Left ventricle myocardium superior (tissue), 1 donor: Measurements from ENCODE around the gene APOBEC3C. TPM values are rescaled to one million over a fixed set of nuclear protein-coding genes. Genes with fewer than 3 reads are reported as not detected.
A peak's percentile ranks its signal among the peaks of the same experiment; 100 is the strongest.
"Not testable (repeated sequence)": the region's sequence is repeated elsewhere in the genome, so short reads cannot be mapped to it uniquely, and the experiment has no call there.

Experiments used
- ATAC-seq: fragments of 200-7000 bp; cut with Tn5 transposase; one replicate; pipeline ENCODE4 v1.9.1; 2020; ENCODE audit warnings: mild to moderate bottlenecking, moderate library complexity
- DNase-seq: peaks from one replicate; pipeline ENCODE4 v3.0.0-alpha.2; 2020
- intact Hi-C: fragments of 100-400 bp; cut with micrococcal nuclease; formaldehyde crosslinking; loops from one replicate; pipeline ENCODE4 v1.11.0; 2022
- total RNA-seq: library from RNA; stranded (reverse); fragmentation: NEBNext Ultra II Directional; extraction: Animal tissue kit (Norgen Biotek cat#: 25700); gene quantifications from one replicate; pipeline ENCODE4 v1.2.1, GENCODE V29; 2021
- donor health status: DM: no; HTN: yes; CAD: no; lungs with severe emphysema.

APOBEC3C gene
- total RNA-seq, 1 donor from 2014 or later: 31.1 TPM

DNA sequence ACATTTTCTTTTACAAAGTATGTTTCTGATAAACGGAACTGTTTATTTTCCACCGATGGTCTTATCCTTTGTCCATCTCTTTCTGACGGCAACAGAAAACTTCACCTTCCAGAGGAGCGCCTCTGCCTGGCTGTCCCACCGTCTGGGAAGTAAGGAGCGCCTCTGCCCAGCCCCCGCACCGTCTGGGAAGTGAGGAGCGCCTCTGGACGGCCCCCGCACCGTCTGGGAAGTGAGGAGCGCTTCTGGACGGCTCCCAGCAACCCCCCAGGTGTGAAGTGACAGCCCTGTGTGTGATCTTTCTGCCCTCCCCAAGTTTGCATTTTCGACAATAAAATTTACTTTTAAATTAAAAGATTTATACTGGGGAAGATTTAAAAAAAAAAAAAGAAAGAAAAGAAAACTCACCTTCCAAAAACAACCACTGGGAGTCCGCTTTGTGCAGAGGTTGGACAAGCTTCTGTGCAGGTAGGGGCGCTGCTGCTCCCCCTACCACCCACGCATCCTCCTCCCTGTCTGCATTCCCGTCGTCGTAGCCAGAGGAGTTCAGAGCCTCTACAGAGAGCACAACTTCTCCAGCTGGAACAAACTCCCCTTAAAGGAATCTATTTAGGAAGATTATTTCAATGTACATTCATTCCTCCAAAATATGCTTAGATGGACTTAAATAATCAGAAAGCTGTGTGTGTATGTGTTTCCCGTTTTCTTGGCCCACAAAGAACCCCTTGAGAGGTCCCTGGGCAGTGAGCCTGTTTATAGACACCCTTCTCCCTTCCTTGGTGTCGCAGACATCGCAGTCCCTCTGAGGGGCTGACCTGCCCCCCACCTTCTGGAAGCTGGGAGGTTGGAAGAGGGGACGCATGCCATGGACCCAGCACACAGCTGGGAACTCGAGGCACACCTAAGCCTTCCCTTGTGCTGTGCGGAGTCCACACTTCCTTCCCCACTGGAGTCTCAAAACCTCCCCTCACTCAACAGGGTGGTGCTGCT is 32.8 kb upstream of the APOBEC3C start:
- intact Hi-C loops: no loop called here
- ATAC-seq: peak; percentile 61
- DNase-seq: no peak

DNA sequence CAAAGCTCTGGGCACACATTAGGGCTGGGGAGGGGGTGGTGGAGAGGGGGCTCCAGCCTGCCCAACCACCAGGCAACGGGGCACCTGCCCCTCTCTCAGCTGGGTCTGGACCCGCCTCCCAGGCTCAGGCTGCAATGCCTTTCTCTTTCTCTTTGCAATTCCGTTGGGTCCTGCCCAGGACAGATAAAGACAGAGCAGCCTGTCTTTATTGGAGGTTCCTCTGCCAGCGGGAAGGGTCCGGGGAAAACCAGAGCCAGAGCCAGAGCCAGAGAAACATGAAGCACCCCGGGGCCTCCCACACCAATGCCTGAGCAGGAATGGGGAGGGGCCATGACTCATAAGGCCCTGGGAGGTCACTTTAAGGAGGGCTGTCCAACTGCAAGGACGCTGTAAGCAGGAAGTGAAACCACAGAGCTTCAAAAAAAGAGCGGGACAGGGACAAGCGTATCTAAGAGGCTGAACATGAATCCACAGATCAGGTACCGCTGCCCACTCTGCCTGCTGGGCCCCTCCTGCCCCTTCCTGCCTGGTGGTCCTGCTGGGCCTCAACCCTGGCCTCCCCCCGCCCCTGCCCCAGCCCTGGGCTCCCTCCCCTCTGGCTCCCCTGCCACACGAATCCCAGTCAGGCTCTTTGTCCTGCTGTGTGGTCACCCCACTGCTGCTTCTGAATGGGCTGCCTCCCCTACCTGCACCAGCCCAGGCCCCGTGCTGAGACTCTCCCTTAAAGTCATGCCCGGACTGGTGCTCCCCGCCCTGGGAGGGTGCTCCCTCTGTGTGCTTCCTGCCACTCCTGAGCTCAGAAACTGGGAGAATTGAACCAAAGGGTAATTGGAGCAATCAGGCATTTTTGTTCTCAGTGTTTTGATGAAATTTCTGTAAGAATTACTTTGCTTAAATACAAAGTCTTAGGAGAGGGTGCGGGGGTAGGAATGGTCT is 31.8 kb upstream of the APOBEC3C start, which contains the start of gene APOBEC3B:
APOBEC3B (plus strand) TSS at position 356 of the 936 bp plus-strand sequence; CDS start at position 463, 107 bp downstream.
- ATAC-seq (peak; percentile 99), DNase-seq (peak; percentile 66)
- intact Hi-C loops: no loop called here

DNA sequence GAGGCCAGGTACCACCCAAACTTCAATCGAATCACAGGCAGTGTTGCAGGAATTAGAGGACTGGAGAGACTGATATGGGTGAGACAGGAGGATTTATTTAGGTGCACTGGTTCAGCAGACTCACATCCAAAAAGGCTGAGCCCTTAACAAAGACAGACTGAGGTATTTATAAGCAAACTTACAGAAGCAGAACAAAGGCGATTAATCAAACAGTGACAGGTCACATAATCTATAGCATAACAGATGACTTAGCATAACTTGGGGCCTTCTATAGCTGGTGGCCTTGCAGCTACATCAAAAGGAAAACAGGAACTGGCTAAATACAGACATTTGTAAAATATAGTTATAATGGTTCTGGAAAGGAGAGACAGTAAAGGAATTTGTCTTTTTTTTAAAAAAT is 29.8 kb upstream of the APOBEC3C start:
- DNase-seq: no peak
- ATAC-seq: no peak
- intact Hi-C loops: no loop called here

DNA sequence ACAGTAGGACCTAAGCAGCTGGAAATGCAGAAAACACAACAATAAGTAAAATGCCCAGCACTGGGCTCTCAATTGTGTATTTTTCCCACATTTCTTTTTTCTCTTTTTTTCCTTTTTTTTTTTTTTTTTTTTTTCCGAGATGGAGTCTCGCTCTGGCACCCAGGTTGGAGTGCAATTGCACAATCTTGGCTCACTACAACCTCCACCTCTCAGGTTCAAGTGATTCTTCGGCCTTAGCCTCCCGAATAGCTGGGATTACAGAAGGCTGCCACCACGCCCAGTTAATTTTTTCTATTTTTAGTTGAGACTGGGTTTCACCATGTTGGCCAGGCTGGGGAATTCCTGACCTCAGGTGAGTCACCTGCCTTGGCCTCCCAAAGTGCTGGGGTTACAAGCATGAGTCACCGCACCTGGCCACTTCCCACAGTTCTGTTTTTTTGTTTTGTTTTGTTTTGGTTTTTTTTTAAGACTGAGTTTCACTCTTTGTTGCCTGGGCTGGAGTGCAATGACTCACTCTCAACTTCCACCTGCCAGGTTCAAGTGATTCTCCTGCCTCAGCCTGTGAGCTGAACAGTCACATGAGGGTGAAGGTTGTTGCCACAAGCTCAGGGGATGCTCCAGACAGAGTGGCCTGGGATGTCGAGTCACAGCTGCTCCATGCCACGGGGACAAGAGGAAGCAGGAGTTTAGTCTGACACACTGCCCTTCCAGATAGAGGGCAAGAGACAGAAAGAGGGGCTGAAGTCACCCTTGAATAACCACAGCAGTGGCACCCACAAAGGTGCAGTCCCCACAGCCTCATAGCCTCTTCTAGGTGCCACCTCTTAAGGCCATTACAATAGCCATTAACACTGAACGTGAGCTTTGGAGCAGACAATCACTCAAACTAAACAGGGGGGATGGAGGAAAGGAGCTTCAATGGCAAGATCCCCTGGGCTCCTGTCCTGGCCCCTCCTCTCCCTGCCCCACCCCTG is 29.0 kb upstream of the APOBEC3C start:
- intact Hi-C loops, DNase-seq, ATAC-seq: not testable (repeated sequence)

DNA sequence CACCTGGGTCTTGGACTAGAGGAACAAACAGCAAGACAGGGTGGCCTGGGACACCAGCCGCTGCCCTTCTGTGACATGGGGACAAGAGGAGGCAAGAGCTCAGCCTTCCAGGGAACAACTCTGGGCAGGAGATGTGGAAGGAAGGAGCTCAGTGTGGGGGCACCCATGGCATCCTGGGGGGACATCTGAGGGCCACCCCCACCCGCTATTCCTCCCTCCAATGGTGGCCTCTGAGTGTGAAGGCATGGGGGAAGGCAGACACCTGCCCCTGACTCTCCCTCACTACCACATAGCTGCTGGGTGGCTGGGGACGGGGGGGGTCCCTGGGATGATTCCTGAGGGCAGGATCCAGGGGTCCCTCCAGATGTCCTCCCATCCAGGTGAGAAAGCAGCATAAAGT is 27.4 kb upstream of the APOBEC3C start:
- DNase-seq (no peak), ATAC-seq (no peak)
- intact Hi-C loops: no loop called here

DNA sequence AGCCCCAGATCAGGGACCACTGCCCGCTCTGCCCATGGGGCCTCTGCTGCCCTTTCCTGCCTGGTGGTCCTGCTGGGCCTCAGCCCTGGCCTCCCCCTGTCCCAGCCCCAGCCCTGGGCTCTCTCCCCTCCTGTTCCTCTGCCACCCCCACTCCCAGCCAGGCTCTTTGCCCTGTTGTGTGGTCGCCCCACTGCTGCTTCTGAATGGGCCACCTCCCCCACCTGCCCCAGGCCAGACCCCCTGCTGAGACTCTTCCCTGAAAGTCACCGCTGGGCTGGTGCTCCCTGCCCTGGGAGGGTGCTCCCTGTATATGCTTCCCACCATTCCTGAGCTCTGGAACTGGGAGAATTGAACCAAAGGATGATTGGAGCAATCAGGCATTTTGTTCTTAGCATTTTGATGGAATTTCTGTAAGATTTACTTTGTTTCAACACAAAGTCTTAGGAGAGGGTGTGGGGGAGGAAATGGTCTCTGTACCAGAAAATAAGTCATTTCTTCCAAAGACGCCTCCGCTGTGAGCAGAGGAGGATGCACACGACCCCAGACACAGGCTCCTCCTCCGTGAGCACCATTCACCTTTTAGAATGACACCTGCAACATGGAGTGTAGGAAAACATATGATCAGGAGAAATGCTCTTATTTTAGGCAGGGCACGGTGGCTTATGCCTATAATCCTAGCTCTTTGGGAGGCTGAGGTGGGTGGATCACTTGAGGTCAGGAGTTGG is 26.7 kb upstream of the APOBEC3C start:
- DNase-seq (no peak), ATAC-seq (no peak)
- intact Hi-C loops: no loop called here

DNA sequence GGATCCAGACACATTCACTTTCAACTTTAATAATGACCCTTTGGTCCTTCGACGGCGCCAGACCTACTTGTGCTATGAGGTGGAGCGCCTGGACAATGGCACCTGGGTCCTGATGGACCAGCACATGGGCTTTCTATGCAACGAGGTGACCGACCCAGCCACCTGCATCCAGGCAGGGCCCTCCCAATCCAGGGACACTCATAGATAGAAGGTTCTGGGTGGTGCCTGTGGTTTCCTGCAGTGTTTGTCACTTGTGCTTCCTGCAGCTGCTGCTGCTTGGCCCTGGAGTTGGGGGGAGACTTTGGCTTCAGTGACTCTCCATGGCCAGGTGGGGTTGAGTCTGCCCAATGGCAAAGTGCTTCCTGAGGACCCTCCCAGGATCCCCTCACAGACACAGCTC is 24.6 kb upstream of the APOBEC3C start:
- intact Hi-C loops: no loop called here
- DNase-seq: no peak
- ATAC-seq: no peak

DNA sequence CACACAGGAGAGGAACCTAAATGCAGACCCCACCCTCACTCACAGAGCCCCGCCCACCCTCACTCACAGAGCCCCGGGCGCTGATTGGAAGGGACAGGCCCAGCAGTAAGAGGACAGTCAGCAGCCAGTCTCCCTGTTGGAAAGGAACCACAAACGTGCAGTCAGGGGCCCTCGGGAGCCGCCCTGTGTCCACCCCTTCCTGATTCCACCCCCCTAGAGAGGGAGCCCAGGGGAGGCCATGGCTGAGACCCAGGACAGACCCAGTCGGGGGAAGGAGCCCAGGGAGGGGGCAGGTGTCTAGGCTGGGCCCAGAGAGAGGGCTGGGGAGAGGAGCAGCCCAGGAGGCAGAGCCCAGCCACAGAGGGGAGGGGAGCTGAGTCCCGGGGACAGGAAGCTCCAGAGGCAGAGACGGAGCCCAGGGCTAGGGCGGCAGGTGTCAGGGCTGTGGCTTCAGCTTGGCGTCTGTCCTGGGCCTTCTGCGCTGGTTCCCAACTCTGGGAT is 21.1 kb upstream of the APOBEC3C start:
- peak; percentile 39 for DNase-seq
- ATAC-seq: peak; percentile 88
- intact Hi-C loops: not testable (repeated sequence)

DNA sequence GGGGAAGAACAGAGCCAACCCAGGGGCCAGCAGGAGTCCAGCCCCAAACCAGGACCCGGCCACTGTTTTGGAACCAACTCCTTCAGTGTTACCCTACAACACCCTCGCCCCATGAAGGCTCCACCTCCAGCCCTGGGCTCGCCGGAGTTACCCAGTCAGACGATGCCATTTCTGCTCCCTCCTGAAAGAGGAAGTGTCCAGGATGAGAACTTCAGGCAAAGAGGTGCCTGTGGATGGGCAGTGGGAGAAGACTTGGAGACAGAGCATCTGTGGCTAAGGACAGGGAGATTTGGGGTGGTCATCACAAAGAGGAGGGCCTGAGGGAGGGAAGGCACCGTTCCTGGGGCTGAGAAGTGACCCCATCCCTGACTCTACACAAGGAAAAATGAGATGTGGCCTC is 18.0 kb upstream of the APOBEC3C start:
- no peak for DNase-seq
- intact Hi-C loops: no loop called here
- no peak for ATAC-seq

DNA sequence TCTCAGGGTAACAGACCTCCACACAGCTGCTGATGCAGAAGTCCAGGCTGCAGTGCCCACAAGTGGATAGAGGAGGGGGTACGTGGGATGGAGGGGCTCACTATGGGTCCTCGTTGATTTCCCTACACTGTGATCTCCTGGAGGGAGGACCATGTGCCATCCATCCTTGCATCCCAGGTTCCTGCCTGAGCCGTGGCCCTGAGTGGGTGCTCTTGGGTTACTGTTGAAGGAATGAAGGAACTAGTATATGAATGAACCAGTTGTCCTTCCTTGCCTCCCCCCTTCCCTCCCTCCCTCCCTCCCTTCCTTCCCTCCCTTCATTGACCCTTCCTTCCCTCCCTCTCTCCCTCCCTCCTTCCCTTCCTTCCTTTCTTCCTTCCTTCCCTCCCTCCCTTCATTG is 16.5 kb upstream of the APOBEC3C start:
- no peak for ATAC-seq
- intact Hi-C loops: no loop called here
- DNase-seq: no peak

DNA sequence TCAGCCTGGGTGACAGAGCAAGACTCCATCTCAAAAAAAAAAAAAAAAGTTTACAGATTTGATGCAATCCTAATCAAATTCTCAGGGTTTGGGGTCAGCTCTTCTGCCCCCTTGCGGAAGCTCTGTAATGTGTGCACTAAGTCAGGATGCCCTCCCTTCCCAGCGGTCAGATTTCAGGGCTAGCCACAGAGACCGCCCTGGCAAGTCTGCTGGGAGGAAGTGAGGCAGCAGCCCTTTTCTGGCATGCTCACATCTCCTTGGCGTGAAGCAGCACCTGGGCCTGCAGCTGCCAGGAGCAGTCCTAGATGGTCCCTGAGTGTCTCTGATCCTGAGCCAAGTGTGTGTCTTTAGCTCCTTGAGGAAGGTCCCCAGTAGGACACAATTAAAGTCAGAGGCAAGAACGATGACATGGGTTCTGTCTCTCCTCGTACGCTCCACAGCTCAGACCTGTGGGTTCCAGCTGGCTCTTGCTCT is 10.9 kb upstream of the APOBEC3C start:
- ATAC-seq (peak; percentile 95), DNase-seq (peak; percentile 71)
- intact Hi-C loops: no loop called here

DNA sequence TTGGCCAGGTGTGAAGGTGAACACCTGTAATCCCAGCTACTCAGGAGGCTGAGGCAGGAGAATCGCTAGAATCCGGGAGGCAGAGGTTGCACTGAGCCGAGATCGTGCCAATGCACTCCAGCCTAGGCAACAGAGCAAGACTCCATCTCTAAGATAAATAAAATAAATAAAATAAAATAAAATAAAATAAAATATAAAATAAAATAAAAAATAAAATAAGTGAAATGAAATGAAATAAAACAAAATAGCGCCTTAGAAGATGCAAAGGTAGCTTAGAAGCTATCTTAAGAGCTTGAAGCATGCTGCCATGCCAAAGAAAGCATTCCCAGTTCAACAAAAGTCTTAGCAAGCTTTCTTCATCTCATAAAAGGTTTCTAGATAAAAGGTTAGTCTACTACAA is 6.9 kb upstream of the APOBEC3C start:
- DNase-seq: no peak
- intact Hi-C loops: no loop called here
- ATAC-seq: no peak

DNA sequence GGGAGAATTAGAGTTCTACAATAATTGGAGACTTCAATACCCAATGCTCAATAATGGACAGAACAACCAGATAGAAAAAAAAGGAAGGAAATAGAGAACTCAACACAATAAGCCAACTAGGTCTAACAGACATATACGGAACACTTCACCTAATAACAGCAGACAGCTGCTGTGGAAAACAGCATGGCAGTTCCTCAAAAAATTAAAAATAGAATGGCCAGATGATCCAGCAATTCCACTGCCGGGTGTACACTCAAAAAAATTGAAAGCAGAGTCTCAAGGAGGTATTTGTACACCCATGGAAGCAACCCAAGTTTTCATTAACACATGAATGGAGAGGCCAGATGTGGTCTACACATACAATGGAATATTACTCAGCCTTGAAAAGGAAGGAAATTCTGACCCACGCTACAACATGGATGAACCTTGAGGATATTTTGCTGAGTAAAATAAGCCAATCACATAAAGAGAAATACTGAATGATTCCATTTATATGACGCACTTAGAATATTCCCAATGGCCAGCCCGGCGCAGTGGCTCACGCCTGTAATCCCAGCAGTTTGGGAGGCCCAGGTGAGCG is 5.7 kb upstream of the APOBEC3C start:
- intact Hi-C loops, DNase-seq: not testable (repeated sequence)
- peak; percentile 40 for ATAC-seq

DNA sequence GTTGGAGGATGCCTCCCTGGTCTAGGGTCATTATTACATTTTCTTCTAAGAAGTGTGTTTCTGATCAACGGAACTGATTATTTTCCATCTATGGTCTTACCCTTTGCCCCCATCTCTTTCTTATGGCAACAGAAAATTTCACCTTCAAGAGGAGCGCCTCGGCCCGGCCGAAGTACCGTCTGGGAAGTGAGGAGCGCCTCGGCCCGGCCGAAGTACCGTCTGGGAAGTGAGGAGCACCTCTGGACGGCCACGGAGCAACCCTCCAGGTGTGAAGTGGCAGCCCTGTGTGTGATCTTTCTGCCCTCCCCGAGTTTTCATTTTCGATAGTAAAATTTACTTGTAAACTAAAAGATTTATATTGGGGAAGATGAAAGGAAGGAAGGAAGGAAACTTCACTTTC is 3.1 kb upstream of the APOBEC3C start:
- DNase-seq (no peak), ATAC-seq (no peak)
- intact Hi-C loops: no loop called here

DNA sequence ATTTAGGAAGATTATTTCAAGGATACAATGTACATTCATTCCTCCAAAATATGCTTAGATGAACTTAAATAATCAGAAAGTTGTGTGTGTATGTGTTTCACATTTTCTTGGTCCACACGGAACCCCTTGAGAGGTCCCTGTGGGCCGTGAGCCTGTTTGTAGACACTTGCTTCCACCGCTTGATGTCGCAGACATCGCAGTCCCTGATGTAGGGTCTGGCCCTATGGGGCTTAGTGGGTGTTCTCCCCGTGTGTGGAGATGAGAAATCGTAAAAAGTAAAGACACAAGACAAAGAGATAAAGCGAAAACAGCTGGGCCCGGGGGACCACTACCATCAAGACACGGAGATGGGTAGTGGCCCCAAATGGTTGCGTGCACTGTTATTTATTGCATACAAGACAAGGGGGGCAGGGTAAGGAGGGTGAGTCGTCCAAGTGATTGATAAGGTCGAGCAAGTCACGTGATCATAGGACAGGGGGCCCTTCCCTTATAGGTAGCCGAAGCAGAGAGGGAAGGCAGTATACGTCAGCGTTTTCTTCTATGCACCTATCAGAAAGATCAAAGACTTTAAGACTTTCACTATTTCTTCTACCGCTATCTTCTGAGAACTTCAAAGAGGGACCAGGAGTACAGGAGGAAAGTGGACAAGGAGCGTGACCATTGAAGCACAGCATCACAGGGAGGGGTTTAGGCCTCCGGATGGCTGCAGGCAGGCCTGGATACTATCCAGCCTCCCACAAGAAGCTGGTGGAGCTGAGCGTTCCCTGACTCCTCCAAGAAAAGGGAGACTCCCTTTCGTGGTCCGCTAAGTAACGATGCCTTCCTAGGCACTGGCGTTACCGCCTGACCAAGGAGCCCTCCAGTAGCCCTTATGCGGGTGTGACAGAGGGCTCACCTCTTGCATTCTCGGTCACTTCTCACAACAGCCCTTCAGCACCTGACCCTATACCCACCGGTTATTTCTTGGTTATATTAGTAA is 1.2 kb upstream of the APOBEC3C start:
- ATAC-seq: no peak
- DNase-seq: no peak
- intact Hi-C loops: no loop called here

DNA sequence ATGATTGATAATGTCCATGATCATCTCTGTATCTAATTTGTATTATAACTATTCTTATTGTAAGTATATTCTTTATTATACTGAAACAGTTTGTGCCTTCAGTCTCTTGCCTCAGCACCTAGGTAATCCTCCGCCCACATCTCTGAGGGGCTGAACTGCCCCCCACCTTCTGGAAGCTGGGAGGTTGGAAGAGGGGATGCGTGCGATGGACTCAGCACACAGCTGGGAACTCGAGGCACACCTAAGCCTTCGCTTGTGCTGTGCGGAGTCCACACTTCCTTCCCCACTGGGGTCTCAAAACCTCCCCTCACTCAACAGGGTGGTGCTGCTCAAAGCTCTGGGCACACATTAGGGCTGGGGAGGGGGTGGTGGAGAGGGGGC is 506 bp upstream of the APOBEC3C start:
- peak; percentile 38 for ATAC-seq
- intact Hi-C loops, DNase-seq: not testable (repeated sequence)
